SK-N-SH treated with all-trans-retinoic acid at 6 μM for 48 hours (cell line): ENCODE results near the gene CNTRL.

ENCODE experiments used
- CSDC2 ChIP-seq: fragments of 250-450 bp; sonication (Bioruptor Pico); IDR thresholded peaks from 2 replicates; pipeline ENCODE4 v1.5.0; 2020; ENCODE audit warnings: mild to moderate bottlenecking, moderate library complexity
- GLIS3 ChIP-seq: fragments of 250-450 bp; sonication (Bioruptor Pico); IDR thresholded peaks from 2 replicates; pipeline ENCODE4 v1.5.0; 2020; ENCODE audit warnings: mild to moderate bottlenecking, moderate library complexity
- ISL1 ChIP-seq: fragments of 250-450 bp; sonication (Bioruptor Pico); IDR thresholded peaks from 2 replicates; pipeline ENCODE4 v2.1.2; 2022; ENCODE audit warnings: mild to moderate bottlenecking, moderate library complexity
- OSR1 ChIP-seq: fragments of 250-450 bp; sonication (Bioruptor Pico); IDR thresholded peaks from 2 replicates; pipeline ENCODE4 v1.8.0; 2022; ENCODE audit warnings: moderate library complexity, mild to moderate bottlenecking, inconsistent platforms
- PATZ1 ChIP-seq: fragments of 250-450 bp; sonication (Bioruptor Pico); IDR thresholded peaks from 2 replicates; pipeline ENCODE4 v1.8.0; 2020; ENCODE audit warnings: mild to moderate bottlenecking, moderate library complexity, borderline replicate concordance
- RARB ChIP-seq: fragments of 250-450 bp; sonication (Bioruptor Pico); IDR thresholded peaks from 2 replicates; pipeline ENCODE4 v1.8.0; 2021; ENCODE audit warnings: mild to moderate bottlenecking, moderate library complexity

GRCh38 chr9:121157939-121158338, 83.2 kb downstream of the CNTRL start:
- TF ChIP-seq GLIS3 (CRISPR knock-in tag): no peak
- no peak for TF ChIP-seq PATZ1
- TF ChIP-seq CSDC2 (CRISPR knock-in tag): no peak
- TF ChIP-seq OSR1: no peak
- no peak for TF ChIP-seq ISL1 (CRISPR knock-in tag)
- no peak for TF ChIP-seq RARB (CRISPR knock-in tag)
